Ovary (tissue), 9 donors: ENCODE data around the gene COX6A2. TPM values are rescaled to one million over a fixed set of nuclear protein-coding genes. Genes with fewer than 3 reads are reported as not detected.

Experiments used
- DNase-seq, 5 donors: peaks; one replicate each; pipeline ENCODE4 v3.0.0-alpha.2; 2019 to 2020
- H3K27ac ChIP-seq, 2 donors: fragments of 200-600 bp; one replicate each; pipeline versions ENCODE4 v1.5.1 to v1.8.0; 2019 to 2022
- H3K27me3 ChIP-seq: fragments of 200-600 bp; one replicate; pipeline ENCODE4 v1.8.0; 2022
- H3K36me3 ChIP-seq: fragments of 200-600 bp; sonication (generic); one replicate; pipeline ENCODE4 v1.5.1; 2019
- H3K4me1 ChIP-seq: one replicate; pipeline ENCODE4 v1.8.1; 2013; ENCODE audit warnings: mild to moderate bottlenecking, moderate library complexity; ENCODE audit not compliant: insufficient read depth
- H3K4me3 ChIP-seq: fragments of 200-600 bp; sonication (generic); one replicate; pipeline ENCODE4 v1.5.1; 2017
- H3K9me3 ChIP-seq, 2 donors: fragments of 200-600 bp in 1 of 2; sonication (generic) in 1 of 2; one replicate each; pipeline versions ENCODE4 v1.5.1 to v1.8.1; 2013 to 2019; ENCODE audit warnings: mild to moderate bottlenecking in 1 of 2, moderate library complexity in 1 of 2
- CTCF ChIP-seq, 3 donors: fragments of 450-650 bp in 2 of 3; fragments of 200-600 bp in 1 of 3; IDR thresholded peaks; one replicate each; pipeline versions ENCODE4 v1.5.1 to v1.8.0; 2016 to 2022; ENCODE audit warnings: antibody characterized with exemption in 3 of 3, mild to moderate bottlenecking in 1 of 3
- EP300 ChIP-seq: sonication (generic); formaldehyde crosslinking; IDR thresholded peaks from one replicate; pipeline ENCODE4 v1.6.1; 2017; ENCODE audit warnings: antibody characterized with exemption
- POLR2A ChIP-seq: fragments of 450-650 bp; IDR thresholded peaks from one replicate; pipeline ENCODE4 v1.6.1; 2017; ENCODE audit warnings: antibody characterized with exemption, mild to moderate bottlenecking, moderate library complexity
- whole genome bisulfite sequencing, 3 donors: extraction: QIAGEN DNeasy Blood & Tissue Kit in 1 of 3; methylation state at CpG; one replicate each; pipeline versions ENCODE4 v1.1.5 to v1.1.7; 2013 to 2017; 5-methylcytosine and 5-hydroxymethylcytosine counted together
- intact Hi-C, 4 donors: fragments of 100-400 bp; cut with DNase I; formaldehyde crosslinking; loops; one replicate each; pipeline versions ENCODE4 v1.11.0 to v1.15.1; 2022 to 2023
- polyA plus RNA-seq, 2 donors: library from polyadenylated mRNA; stranded (reverse); fragments of 200-250 nt in 1 of 2; fragments of 350-450 nt in 1 of 2; fragmentation: Illumina TruSeq in 1 of 2; extraction: RNeasy Lipid Tissue Mini Kit (QIAGEN cat#74804) in 1 of 2; gene quantifications; one replicate each; pipeline ENCODE4 v1.2.3, GENCODE V29; 2013 to 2014
- total RNA-seq, 7 donors: library from RNA; depleted of rRNA in 2 of 7; stranded (reverse); fragments of >200 nt in 2 of 7; fragmentation: NEBNext Ultra II Directional in 3 of 7; extraction: Animal tissue kit (Norgen Biotek cat#: 25700) in 3 of 7; gene quantifications; one replicate each; pipeline versions ENCODE4 v1.1.0 to v1.2.4, GENCODE V29; 2016 to 2023
- donor health status: DM: no; HTN: no; CAD: no; lungs with moderate emphysema.
- donor health status: DM: no; HTN: no; CAD: no.
- donor health status: Bipolar disorder and iron deficiency.
- donor health status: DM: yes; HTN: yes; CAD: no.
- donor health status: DM: no; HTN: no; CAD: no.
- donor health status: DM: yes; HTN: yes; CAD: no.

Gene COX6A2
- total and polyA plus RNA-seq, 9 donors, result 1.2 TPM; not detected in 8

- Histone ChIP-seq H3K27me3 (no peaks in the 10 kb centered on the region), H3K27ac (no peak overlapping the region), H3K9me3 (no peaks in the 10 kb centered on the region), H3K36me3 (no peaks in the 10 kb centered on the region), H3K4me3 (no peak overlapping the region), H3K4me1 (peaks cover 6% of the 10 kb centered on the region)
- TF ChIP-seq POLR2A, result no peak
- TF ChIP-seq CTCF (IDR thresholded peaks at IDR 0.05), result no peak
- TF ChIP-seq EP300, result no peak
- 79 to 82% (median 80%) methylated on average over 5 of the region's 5 CpGs for WGBS, 3 donors
- peak in 2 of 5 donors; percentile 5 for DNase-seq
- intact Hi-C loops, result no loop called here
Measured at GRCh38 chr16:31467151-31467773, 39.1 kb upstream of the COX6A2 start.

GRCh38 chr16:31466381-31466841, 38.3 kb upstream of the COX6A2 start:
- TF ChIP-seq CTCF (IDR thresholded peaks at IDR 0.05) (no peak), EP300 (no peak), POLR2A (no peak)
- 89 to 94% (median 90%) methylated on average over 18 of the region's 18 CpGs for WGBS, 3 donors
- no peaks in the 10 kb centered on the region for H3K27me3 ChIP-seq
- peak in 2 of 5 donors; percentile 21 to 34 for DNase-seq
- H3K27ac ChIP-seq, result no peak overlapping the region
- H3K4me3 ChIP-seq, result no peak overlapping the region
- H3K36me3 ChIP-seq, result no peaks in the 10 kb centered on the region
- intact Hi-C loops, result no loop called here
- no peaks in the 10 kb centered on the region for H3K9me3 ChIP-seq
- peaks cover 4% of the 10 kb centered on the region for H3K4me1 ChIP-seq

- no peaks in the 10 kb centered on the region for H3K9me3 ChIP-seq
- H3K4me3 ChIP-seq, result no peak overlapping the region
- 89 to 93% (median 91%) methylated on average over 20 of the region's 20 CpGs for WGBS, 3 donors
- intact Hi-C loops, result no loop called here
- no peak for TF ChIP-seq EP300
- TF ChIP-seq POLR2A, result no peak
- no peak for TF ChIP-seq CTCF (IDR thresholded peaks at IDR 0.05)
- H3K27ac ChIP-seq, result no peak overlapping the region
- DNase-seq, result peak in 2 of 5 donors; percentile 18 to 32
- H3K36me3 ChIP-seq, result no peaks in the 10 kb centered on the region
- no peaks in the 10 kb centered on the region for H3K4me1 ChIP-seq
- H3K27me3 ChIP-seq, result no peaks in the 10 kb centered on the region
Measured at GRCh38 chr16:31465788-31466370, 37.7 kb upstream of the COX6A2 start.

GRCh38 chr16:31464781-31465260, 36.7 kb upstream of the COX6A2 start:
- peaks cover 2% of the 10 kb centered on the region for H3K4me1 ChIP-seq
- H3K27me3 ChIP-seq, result no peaks in the 10 kb centered on the region
- WGBS, 3 donors, result 86 to 94% (median 89%) methylated on average over 17 of the region's 17 CpGs
- H3K9me3 ChIP-seq, result no peaks in the 10 kb centered on the region
- intact Hi-C loops, result no loop called here
- H3K27ac ChIP-seq, result no peak overlapping the region
- no peak overlapping the region for H3K4me3 ChIP-seq
- H3K36me3 ChIP-seq, result no peaks in the 10 kb centered on the region
- DNase-seq, result peak in 1 of 5 donors; percentile 20
- no peak for TF ChIP-seq POLR2A
- no peak for TF ChIP-seq EP300

GRCh38 chr16:31464348-31464769, 36.2 kb upstream of the COX6A2 start:
- H3K27ac ChIP-seq, result no peak overlapping the region
- no peaks in the 10 kb centered on the region for H3K27me3 ChIP-seq
- peak in 2 of 5 donors; percentile 33 to 38 for DNase-seq
- H3K9me3 ChIP-seq, result no peaks in the 10 kb centered on the region
- peaks cover 2% of the 10 kb centered on the region for H3K4me1 ChIP-seq
- H3K36me3 ChIP-seq, result no peaks in the 10 kb centered on the region
- 90 to 94% (median 91%) methylated on average over 35 to 36 of the region's 36 CpGs for WGBS, 3 donors
- no peak overlapping the region for H3K4me3 ChIP-seq
- intact Hi-C loops, result no loop called here
- TF ChIP-seq CTCF (IDR thresholded peaks at IDR 0.05), result no peak
- TF ChIP-seq POLR2A, result no peak
- no peak for TF ChIP-seq EP300
